ENCODE data around the gene C8A.

The C8A gene

DNA sequence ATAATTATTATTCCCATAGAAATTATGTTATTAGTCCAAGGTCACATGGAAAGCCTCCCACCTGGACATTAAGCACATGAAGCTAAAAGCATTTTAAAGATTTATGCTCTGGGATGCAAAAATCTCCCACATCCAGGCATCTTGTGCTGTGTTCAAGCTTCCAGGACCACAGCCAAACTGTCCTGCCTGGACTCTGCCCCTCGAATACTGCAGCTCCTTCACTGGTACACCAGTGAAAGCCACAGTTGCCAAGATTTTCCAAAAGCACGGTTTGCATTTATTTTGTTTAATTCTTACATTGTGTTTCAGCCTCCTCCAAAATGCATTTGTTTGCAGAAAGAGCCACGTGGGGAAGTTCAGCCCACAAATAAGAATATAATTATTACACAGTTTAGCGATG, 72.6 kb downstream of the C8A start:
- DNase-seq (ENCODE audit: low spot score): no peak

DNA sequence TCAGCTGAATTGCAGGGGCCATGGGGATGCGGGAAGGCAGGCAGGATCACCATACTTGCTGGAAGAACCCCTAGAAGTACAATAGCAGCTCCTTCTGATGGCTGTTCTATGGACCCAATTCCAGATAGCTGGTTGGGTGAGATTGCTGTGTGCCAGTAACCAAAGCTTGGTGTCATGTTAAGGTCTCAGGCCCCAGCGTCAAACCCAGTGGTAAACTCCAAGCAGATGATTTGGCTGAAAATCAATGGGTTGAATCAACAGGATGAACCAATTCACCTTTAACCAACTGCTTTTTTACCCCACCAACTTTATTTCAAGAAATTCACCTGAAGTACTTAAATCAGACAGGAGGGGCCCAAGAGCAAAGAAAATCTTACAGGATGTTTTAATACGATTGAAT, 73.4 kb downstream of the C8A start:
- DNase-seq (ENCODE audit: low spot score): no peak

DNA sequence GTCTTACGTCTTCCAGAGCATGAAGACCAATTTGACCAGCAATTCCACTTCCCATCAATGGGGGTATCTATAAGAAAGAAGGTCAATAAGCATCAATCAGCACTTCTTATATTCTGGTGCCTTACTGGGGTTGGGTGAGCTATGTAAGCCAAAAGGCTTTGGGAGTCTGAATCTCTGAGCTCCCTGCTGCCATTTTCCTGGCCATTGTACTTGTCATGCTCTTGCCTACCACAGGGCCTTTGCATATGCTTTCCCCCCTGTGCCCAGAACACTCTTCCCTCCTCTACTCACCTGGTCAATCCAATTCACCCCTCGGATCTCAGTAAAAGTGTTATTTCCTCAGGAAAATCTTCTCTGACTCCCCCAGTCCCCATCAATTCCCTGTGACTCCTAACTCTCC, 74.9 kb downstream of the C8A start:
- no peak for DNase-seq (ENCODE audit: low spot score)

DNA sequence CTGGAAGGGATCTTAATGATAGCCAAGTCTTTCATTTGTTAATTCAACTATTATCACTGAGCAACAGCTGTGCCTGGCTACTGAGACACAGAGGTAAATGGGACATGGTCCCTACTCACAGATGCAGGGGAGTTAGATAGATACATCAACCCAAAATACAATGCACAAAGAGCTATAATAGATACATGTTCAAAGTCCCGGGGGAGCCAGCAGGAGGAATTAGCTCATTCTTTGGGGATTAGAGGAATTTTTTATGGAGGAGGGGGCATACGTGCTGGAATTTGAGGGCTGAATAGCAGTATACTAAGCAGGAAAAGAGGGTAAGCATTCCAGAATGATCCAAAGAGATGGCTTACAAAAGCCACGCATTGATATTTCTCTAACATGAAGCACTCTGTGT, 76.6 kb downstream of the C8A start:
- DNase-seq (ENCODE audit: low spot score): no peak

DNA sequence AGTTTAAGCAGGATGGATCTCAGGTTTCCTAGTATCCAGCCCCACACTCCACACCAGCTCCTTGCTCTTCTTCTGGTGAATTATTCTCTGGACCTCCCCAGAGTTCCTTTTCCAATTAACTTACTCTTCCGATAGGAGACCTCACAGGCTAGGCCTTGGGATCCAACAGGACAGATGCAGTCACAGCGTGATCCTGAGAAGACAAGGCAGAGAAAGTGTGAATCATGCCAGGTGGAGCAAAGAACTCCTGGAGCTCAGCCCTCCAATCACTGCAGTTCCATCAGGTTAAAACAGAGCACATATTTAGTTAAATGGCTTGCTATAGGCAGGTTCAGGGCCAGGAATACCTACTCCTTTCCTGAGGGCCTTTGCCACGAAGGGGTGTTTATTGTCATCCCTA, 77.1 kb downstream of the C8A start:
- no peak for DNase-seq (ENCODE audit: low spot score)

DNA sequence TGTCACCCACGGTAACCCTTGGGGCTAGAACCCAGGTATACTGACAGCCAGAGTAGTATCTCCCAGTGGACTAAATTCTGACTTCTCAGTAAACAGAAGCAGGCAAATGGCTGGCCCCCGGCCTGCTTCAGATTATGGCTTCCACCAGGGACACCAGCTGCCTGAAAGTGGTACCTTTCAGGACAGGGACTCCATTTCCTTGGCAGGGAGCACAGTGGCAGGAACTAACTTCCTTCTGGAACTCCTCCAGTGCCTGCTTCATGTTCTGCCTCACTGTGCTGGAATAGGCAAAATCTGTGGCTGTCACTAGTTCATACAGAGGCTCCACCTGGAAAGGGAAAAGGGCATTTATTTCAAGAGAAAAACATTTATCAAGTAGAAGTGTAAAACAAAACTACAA, 78.6 kb downstream of the C8A start:
- DNase-seq (ENCODE audit: low spot score): no peak

DNA sequence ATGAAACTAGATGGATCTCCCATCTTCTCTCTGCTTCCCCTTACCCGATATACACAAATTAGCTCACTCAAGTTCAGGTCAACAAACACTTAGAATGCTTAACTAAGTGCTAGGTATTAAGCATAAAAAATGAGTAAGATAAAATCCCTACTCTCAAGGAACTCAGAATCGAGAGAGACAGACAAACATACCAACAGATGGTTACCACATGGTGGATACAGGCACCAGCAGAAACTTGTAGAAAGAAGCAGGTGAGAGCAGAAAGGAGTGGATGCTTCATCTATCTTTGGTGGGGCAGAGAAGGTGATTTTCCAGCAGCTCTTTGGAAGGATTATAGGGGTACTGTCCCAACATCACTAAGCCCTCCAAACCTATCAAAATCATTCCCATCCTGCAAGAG, 79.0 kb downstream of the C8A start:
- no peak for DNase-seq (ENCODE audit: low spot score)

DNA sequence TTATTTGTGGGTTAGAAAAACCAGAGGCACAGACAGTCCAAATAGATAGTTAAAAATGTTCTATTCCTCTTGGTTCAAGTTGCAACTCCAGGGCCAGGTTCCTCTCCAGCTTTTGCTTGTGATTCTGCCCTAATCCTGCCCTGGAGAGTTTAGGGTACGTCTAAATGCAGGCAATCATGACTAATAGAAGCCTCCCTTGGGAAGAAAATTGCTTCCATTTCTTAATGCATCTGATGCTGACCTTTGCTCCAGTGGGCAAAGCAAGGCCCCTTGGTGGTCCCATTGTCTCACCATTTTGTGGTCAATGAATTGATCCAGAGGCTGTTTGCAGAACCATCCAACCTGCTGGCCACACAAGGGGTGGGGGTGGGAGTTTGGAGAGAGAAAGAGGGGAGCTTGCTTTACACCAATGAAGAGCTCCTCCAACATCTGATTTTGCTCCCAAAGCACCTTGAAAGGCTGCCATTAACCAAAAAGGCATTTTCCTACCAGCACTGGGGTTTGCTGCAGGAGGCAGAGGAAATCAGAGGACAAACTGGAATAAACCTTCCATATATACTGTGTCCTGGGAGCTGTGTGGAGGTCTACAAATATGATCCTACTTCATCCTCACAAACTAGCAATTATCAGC, 79.9 kb downstream of the C8A start:
- no peak for DNase-seq (ENCODE audit: low spot score)

DNA sequence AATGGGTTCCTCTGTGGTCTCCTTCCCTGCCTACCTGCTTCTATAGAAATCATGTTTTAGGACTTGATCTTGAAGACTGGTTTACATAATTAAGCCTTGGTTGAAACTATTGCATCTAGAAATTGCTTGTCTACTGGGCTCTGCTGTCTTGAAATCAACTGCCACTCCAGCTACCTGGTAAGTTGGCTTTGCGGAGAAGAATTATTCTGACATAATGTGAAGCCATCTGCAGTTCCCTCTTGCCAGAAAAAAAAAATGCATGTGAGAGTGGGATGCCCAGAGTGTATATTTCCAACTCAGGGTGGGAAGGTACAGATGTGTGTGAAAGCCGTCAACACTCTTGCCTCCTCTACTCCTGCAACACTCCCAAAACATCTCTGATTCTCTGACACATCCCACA, 84.0 kb downstream of the C8A start:
- no peak for DNase-seq (ENCODE audit: low spot score)

DNA sequence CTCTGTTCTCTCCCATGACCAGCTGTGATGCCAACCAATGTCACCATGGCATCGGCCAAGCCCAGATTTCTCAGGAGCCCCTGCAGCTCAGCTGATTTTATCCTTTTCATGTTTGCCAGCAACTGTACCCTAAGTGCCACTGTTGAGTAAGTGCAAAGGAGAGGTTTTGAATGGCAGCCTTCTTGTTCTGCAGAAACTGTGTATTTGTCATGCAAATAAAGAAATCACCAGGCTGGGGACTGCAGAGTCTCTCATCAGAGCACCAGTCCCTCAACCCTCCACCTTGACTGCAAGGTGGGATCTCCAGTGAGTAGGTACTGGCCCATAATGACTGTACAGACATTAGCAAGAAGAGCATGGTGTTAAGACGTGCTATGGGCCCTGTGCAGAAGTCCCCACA, 84.6 kb downstream of the C8A start:
- DNase-seq (ENCODE audit: low spot score): no peak

DNA sequence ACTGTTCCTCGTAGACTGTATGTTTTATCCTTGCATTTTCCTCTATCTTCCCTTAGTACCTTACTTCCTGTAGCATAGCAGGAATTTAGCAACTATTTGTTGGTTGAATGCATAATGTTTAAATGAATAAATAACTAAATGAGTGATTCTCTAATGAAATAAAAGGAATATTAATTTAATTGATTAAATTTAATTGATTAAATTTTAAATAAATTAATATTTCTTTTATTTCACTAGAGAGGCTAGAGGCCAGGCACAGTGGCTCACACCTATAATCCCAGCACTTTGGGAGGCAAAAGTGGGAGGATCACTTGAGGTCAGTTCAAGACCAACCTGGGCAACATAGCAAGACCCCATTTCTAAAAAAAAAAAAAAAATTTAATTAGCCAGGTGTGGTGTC, 85.4 kb downstream of the C8A start:
- no peak for DNase-seq (ENCODE audit: low spot score)

DNA sequence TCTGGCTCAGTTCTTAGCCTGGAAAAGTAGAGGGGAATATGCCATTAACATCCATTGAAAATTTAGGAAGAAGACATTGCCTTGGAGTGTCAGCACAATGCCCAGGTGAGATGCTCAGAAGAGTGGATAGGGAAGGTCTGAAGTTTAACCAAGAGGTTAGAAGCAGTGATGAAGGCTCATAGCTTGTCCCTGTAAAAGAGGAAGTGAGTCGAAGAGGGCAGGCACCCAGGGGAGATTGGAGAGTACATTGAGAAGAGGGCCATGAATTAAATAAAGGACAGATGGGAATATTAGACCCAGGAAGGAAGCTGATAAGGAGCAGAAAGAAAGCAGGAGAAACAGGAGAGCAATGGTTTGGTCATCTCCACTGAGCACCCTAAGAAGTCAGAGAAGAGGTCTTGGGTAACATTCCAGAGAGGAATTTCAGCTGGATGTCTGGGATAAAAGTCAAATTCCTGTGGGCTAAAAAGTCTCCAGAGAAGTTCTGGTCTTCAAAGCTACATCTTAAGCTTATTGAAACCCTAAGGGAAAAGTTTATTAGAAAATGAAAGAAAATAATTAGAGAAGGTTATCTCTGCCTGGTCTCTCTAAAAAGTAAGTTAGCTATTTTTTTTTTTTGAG, 93.9 kb downstream of the C8A start:
- no peak for DNase-seq (ENCODE audit: low spot score)

DNA sequence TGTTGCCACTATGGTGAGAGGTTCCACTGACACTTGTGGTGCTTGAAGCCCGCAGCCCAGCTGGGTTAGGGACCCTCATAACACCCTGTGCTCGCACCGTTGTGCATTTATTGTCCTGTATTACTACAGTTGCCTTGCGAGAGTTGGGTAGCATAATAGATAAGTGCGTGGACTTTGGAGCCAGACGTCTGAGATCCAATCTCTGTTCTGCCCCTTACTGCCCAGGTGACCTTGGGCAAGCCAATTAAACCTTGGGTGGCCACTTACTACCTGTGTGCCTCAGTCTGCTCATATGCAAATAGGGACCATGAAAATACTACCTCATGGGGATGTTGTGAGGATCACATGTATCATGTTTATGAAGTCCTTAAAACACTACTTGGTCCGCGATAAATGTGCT, 97.9 kb downstream of the C8A start:
- DNase-seq (ENCODE audit: low spot score): no peak

DNA sequence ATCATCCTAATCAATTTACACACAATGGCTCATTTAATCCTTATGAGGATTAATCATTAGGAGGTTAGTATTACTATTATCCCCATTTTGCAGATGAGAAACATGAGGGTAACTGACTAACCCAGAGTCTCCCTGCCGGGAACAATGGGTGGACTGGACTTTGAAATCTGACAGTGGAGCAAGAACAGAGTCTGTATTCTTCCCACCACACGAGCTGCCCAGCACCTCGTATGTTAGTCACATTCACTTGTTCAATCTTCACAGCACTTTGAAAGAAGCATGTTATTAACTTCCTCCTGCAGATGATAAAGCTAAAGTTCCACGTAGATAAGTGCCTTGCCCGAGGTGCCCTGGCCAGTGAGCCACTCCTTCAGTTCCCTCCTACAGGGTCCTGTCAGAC, 98.8 kb downstream of the C8A start:
- no peak for DNase-seq (ENCODE audit: low spot score)

DNA sequence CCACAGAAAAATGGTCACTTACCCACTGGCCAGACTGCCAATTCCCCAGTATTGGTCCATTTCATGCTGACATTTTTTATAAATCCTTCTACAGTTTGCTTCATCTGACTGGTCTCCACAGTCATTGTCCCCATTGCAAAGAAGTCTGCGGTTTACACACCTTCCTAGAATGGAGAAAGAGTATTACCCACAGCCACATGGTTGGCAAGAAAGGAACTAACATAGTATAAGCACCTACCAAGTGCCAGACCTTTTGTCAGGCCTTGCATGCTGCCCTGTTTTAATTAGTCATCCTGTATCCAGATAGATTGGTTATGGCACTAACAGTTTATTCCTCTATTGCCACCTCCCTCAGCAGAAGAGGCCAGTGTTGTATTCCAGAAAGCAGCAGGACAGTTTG, 100.1 kb downstream of the C8A start:
- no peak for DNase-seq (ENCODE audit: low spot score)

DNA sequence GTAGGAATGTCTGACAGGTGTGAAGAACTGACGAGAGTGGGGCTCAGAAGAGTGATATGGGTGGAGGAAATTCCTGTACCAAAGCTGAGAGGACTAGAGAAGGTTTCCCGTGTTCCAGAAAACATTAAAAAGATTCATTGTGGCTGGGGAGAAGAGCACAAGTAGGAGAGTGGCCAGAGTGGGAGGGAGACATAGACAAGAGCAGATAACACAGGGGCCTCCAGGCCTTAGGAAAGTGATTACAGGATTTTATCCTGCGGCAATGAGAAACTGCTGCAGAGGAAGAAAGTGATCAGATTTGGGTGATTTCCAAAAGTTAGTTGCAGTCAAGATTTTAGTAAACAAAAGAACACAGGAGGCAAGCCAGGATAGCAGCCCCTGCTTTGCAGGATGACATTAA, 103.3 kb downstream of the C8A start:
- DNase-seq (ENCODE audit: low spot score): no peak

DNA sequence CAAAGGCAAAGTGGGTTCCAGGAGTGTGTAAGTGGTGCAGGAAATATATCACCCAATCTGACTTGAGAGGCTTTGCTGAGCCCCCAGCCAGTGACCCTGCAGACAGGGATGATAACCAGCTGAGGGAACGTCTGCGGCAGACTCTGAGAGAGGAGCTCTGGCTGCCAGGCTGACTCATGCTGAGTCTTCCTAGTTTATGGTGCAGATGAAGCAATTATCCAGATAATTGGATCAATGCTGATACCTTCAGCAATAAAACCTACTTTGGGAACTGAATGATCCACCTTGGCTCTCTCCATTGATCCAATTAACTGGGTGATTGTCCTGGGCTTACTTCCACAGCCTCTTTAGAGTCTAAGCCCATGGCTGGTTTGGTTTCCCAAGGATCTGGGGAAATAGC, 103.9 kb downstream of the C8A start:
- DNase-seq (ENCODE audit: low spot score): no peak

DNA sequence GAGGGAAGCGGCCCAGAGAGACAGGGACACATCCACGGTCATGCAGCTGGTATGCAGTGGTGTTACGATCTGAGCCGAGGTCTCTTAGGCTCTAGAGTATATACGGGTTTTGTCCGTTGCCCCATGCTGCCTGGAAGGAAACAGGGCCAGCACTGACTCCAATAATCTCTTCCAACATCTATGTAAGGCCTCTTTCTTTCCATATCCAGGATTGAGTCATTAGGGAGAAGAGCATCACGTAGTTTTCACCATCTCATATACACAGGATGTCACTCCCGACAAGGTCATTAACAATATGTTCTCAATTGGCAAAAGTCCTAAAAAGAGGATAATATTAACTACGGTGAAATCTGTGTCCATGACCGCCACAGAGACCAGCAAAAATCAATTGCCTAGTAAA, 106.8 kb downstream of the C8A start:
- no peak for DNase-seq (ENCODE audit: low spot score)

DNA sequence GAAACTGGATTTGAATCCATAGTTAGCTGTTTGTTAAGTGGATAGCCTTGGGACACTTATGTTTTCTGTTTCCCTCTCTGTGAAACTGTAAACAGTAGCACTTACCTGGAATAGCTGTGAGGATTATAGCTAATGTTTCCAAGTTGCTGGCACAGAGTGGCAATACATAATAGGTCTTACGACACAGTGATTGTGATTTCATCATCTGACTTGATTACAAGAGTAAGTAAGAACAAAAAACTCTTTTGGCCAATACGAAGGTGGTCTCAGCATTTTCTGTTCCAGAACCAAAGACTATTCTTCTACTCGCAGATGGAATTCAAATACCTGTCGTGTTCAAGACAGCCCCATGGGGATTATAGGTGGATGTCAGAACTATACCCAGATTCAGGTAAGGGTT, 109.1 kb downstream of the C8A start:
- DNase-seq (ENCODE audit: low spot score): no peak

DNA sequence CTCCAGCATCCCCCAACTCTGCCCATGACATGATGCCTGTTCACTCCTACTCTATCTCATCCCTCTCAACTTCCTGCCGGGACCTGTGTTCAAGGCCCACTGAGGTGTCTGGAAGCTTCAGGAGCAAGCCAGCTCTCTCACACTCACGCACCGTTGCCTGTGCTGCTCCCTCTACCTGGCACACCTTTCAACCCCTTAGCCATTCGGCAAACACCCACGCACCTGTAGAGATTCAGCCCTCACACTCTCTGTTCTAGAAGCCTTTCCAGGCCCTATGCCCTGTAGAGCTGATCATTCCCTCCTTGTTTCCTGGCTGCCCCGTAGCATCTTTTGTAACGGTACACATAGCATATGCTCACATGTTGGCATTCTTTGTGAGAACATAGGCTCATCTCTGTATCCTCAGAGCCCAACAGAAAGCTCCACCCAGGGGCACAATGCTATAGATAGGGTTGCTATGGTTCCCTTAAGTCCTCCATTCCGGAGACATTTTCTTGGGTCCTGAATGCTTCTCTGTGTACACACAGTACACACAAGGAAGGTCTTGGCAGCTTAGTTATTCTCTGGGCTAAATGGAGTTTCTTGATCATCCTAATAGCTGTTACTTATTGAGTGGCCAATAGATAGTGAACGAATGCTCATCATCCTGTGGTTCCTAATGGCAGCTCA, 109.9 kb downstream of the C8A start:
- no peak for DNase-seq (ENCODE audit: low spot score)

DNA sequence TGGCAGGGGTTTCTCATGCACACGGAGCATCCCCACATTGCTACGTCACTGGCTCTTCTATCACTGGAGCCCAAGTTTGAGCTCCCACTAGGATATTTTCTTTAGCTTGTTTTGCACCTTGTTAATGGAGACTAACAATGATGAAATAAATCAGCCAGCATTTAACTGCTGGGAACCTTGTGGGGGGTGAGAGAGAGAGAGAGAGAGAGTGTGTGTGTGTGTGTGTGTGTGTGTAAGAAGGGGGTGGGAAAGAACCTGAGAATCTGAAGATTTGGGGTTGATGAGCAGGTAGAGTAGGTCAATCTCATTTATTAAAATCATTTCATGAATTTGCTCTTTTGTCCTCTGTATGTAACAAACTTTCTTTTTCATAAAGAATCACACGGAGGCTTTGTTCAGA, 110.6 kb downstream of the C8A start:
- DNase-seq (ENCODE audit: low spot score): no peak

DNA sequence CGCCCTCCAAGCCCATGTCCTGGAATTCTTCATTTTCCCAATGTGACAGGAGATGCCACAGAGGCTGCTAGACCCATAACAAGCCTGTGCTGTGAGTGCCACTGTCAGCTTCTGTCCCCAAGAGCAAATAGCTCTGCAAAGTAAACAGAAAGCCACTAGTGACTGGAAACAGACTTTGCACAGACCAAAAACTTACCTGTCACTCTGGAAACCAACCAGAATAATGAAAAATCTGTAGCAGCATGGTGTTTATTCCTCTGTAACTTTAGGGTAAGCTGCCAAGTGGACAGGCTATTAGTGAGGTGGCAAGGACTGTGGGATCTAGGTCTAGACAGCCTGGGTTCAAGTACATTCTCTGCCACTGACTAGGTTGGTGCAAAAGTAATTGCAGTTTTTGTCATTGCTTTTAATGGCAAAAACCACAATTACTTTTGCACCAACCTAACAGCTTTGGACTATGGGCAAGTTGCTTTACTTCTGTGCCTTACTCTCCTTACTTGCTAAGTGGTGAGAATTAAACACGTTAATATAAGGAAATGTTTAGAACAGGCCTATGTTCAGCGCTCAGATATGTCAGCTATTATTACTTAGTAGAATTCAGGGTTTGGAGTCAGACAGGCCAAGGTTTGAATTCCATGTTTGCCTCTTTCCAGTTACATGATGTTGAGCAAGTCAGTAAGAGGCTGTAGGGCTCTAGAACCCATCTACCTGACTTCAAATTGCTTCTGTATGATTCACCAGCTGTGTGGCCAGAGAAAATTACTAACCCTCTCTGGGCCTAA, 111.5 kb downstream of the C8A start, which contains the start of gene C8B:
Gene C8B, minus strand, starts transcription at position 100 of the 782 bp plus-strand sequence. Its CDS starts 67 bp downstream, at position 33.
- no peak for DNase-seq (ENCODE audit: low spot score)

DNA sequence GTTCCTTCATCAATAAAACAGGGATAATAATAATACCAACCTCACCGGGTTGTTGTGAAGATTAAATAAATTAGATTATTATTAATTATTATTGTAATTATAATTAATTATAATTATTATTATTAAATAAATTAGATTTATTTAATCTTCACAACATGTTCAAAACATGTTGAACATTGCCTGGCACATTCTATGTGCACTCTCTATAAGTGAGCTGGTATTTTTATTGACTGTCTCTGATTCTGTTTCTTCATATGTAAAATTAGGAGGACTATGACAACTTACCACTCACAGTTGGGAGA, 112.1 kb downstream of the C8A start:
- no peak for DNase-seq (ENCODE audit: low spot score)
